GM10266 (cell line): ENCODE measurements around the gene GP1BB.

Source experiments
- DNase-seq: peaks from one replicate; pipeline ENCODE4 v3.0.0; 2012; ENCODE audit errors: extremely low spot score
- TF ChIP-seq, protein P1 (sequence below): IDR thresholded peaks from 2 replicates; pipeline ENCODE4 v1.5.1; 2012; ENCODE audit warnings: mild to moderate bottlenecking, low read depth; ENCODE audit not compliant: control insufficient read depth, insufficient read depth; ENCODE audit errors: missing control alignments

Gene GP1BB

GRCh38 chr22:19764299-19764593 is 40.9 kb downstream of the GP1BB start:
- TF ChIP-seq, protein P1, sequence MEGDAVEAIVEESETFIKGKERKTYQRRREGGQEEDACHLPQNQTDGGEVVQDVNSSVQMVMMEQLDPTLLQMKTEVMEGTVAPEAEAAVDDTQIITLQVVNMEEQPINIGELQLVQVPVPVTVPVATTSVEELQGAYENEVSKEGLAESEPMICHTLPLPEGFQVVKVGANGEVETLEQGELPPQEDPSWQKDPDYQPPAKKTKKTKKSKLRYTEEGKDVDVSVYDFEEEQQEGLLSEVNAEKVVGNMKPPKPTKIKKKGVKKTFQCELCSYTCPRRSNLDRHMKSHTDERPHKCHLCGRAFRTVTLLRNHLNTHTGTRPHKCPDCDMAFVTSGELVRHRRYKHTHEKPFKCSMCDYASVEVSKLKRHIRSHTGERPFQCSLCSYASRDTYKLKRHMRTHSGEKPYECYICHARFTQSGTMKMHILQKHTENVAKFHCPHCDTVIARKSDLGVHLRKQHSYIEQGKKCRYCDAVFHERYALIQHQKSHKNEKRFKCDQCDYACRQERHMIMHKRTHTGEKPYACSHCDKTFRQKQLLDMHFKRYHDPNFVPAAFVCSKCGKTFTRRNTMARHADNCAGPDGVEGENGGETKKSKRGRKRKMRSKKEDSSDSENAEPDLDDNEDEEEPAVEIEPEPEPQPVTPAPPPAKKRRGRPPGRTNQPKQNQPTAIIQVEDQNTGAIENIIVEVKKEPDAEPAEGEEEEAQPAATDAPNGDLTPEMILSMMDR: no peak
- no peak for DNase-seq

DNA sequence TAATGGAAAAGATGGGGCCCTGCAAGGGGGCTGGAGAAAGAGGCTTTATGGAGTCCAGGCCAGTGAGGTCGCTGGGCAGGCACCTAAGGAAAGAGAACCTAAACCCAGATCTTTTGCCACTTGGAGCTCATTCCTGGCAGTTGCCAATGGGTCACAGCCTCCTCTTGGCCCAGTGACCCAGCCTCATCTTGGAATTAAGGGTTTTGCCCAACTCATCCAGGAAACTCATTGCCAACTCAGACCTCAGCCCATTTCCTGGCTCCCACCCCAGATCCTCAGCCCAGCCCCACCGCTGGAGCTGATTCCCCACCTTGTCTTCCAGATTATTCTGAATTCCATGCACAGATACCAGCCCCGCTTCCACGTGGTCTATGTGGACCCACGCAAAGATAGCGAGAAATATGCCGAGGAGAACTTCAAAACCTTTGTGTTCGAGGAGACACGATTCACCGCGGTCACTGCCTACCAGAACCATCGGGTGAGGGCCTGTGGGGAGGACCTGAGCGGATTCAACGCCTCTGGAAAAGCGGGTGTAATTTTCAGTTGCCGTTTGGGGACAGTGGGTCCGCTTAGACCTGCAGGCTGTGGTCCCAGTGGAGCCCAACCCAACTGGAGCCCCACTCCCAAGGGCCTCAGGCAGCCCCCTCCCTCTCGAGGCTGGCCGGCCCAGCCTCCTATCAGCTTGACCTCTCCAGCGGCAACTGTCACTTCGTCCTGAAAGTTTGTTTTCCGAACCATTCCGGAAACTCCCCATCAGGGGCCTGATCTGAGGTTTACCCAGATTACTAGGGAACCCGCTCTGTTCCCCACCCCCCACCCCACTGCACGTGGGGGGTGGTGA is 41.5 kb downstream of the GP1BB start:
- no peak for DNase-seq
- TF ChIP-seq, protein P1: no peak

DNA sequence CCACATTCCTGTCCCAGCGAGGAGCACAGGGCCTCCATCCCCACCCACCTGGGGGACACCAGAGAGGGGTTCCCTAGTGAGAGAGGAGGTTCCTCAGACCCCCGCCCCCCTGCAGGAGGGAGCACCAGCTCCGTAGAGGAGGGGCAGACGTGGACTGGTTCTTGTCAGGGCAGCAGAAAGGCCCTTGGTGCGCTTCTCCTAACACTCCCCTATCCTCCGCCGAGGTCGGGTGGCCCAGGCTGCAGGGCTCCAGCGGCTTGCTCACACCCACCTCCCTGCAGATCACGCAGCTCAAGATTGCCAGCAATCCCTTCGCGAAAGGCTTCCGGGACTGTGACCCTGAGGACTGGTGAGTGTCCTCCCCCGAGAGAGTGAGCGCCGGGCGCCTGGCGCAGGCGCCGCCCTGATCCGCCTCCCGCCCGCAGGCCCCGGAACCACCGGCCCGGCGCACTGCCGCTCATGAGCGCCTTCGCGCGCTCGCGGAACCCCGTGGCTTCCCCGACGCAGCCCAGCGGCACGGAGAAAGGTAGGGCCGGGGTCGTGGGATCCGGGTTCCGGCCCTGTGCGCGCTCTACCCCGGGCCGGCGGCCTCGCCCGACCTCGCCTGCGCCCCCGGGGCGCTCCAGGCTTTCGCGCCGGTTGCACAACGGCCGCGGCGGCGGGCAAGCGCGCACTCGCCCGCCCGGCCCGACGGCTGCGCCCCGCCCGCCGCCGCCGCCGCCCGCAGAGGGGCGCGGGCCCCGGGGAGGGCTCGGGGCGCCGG is 42.3 kb downstream of the GP1BB start:
- DNase-seq: peak; percentile 55
- TF ChIP-seq, protein P1: no peak

DNA sequence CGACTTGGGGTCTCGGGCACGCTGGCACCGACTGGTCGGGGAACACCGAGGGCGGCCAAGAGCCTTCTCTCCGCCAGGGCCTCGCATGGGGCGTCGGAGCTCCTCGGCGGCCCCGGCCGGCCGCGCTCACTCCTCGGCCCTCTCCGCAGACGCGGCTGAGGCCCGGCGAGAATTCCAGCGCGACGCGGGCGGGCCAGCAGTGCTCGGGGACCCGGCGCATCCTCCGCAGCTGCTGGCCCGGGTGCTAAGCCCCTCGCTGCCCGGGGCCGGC is 42.8 kb downstream of the GP1BB start:
- TF ChIP-seq, protein P1: no peak
- DNase-seq: no peak

DNA sequence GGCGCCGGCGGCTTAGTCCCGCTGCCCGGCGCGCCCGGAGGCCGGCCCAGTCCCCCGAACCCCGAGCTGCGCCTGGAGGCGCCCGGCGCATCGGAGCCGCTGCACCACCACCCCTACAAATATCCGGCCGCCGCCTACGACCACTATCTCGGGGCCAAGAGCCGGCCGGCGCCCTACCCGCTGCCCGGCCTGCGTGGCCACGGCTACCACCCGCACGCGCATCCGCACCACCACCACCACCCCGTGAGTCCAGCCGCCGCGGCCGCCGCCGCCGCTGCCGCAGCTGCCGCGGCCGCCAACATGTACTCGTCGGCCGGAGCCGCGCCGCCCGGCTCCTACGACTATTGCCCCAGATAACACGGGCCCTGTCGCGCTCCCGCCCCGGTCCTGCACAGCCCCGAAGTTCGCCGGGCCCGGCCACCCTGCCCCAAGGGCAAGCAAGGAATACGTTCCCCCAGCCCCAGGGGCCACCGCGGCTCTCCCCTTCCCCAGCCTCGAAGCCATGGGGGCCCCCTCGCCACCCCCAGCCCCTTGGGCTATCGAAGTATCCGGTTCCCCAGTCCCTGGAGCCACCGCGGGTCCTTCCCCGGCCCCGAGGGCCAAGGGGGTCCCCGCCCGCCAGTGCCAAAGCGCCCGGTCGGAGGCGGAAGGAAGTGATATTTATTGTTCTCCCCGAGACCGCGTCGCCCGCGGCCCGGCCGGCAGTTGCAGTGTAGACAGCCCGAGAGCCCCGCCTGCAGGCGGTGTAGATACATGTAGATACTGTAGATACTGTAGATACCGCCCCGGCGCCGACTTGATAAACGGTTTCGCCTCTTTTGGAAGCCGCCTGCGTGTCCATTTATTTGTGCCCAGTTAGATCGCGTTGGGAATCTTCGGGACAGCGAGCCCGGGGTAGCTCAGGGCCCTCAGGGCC is 43.4 kb downstream of the GP1BB start:
- peak; percentile 67 for DNase-seq
- TF ChIP-seq, protein P1: peak; percentile 8

GRCh38 chr22:19767427-19768341 is 44.3 kb downstream of the GP1BB start:
- TF ChIP-seq, protein P1: no peak
- DNase-seq: no peak
